B cell (primary cell): Measurements from ENCODE around the gene ATP1B3. TPM values are rescaled to one million over a fixed set of nuclear protein-coding genes. Genes with fewer than 3 reads are reported as not detected.
"Not testable (repeated sequence)": the region's sequence is repeated elsewhere in the genome, so short reads cannot be mapped to it uniquely, and the experiment has no call there.

Experiments used
- ATAC-seq: fragments of 200-7000 bp; cut with Tn5 transposase; one replicate; pipeline ENCODE4 v1.10.0; 2021; ENCODE audit warnings: low read depth, mild to moderate bottlenecking, moderate number of reproducible peaks, moderate library complexity
- CTCF ChIA-PET: fragments of 350-600 bp; sonication (Branson Sonifier 250); formaldehyde crosslinking; loops from one replicate; lab custom pipeline; 2021; ENCODE audit warnings: antibody characterized with exemption, inconsistent platforms; lab: Charles Lee
- POLR2A ChIA-PET: fragments of 350-600 bp; sonication (Branson Sonifier 250); formaldehyde crosslinking; loops from one replicate; lab custom pipeline; 2021; ENCODE audit warnings: antibody characterized with exemption; lab: Charles Lee
- DNase-seq: peaks from one replicate; pipeline ENCODE4 v3.0.0; 2013
- H2AFZ ChIP-seq: 2 replicates; pipeline ENCODE4 v1.6.1; 2012; ENCODE audit warnings: mild to moderate bottlenecking, low read depth, low read length; ENCODE audit not compliant: insufficient read depth, poor library complexity, severe bottlenecking
- H3K27ac ChIP-seq, 2 donors: 1 replicate in 1 of 2; 2 replicates in 1 of 2; pipeline ENCODE4 v1.5.1; 2012 to 2013; ENCODE audit warnings: low read length in 2 of 2, mild to moderate bottlenecking in 2 of 2, moderate library complexity in 1 of 2
- H3K27me3 ChIP-seq, 4 experiments: fragments of 200-600 bp in 1 of 4; sonication (generic) in 1 of 4; replicated peaks in 1 of 4; 1 replicate in 2 of 4; 2 replicates in 2 of 4; pipeline versions ENCODE4 v1.6.1 to v1.7.0; 2013 to 2016; ENCODE audit warnings: low read length in 3 of 4, mild to moderate bottlenecking in 2 of 4, mixed read lengths in 1 of 4, moderate library complexity in 1 of 4; ENCODE audit not compliant: insufficient read depth in 4 of 4, control insufficient read depth in 3 of 4; ENCODE audit errors: control extremely low read depth in 1 of 4
- H3K36me3 ChIP-seq, 2 experiments: replicated peaks in 1 of 2; 1 replicate in 1 of 2; 2 replicates in 1 of 2; pipeline versions ENCODE4 v1.6.1 to v1.7.1; 2013; ENCODE audit warnings: low read length in 1 of 2; ENCODE audit not compliant: insufficient read depth in 2 of 2, control insufficient read depth in 1 of 2; ENCODE audit errors: control extremely low read depth in 1 of 2, extremely low read depth in 1 of 2
- H3K4me1 ChIP-seq, 2 donors: fragments of 200-600 bp in 1 of 2; sonication (generic) in 1 of 2; 1 replicate in 1 of 2; 2 replicates in 1 of 2; pipeline versions ENCODE4 v1.5.1 to v1.6.1; 2013 to 2017; ENCODE audit warnings: low read length in 2 of 2; ENCODE audit not compliant: control insufficient read depth in 2 of 2, insufficient read depth in 2 of 2
- H3K4me2 ChIP-seq: replicated peaks from 2 replicates; pipeline ENCODE3; 2012; ENCODE audit warnings: mild to moderate bottlenecking, low read depth, low read length; ENCODE audit not compliant: poor library complexity, severe bottlenecking
- H3K4me3 ChIP-seq, 5 experiments: fragments of 200-600 bp in 1 of 5; sonication (generic) in 1 of 5; 1 replicate in 3 of 5; 2 replicates in 2 of 5; pipeline versions ENCODE4 v1.5.1 to v1.7.0; 2011 to 2016; ENCODE audit warnings: low read length in 4 of 5, mild to moderate bottlenecking in 4 of 5, low read depth in 2 of 5, control low read depth in 1 of 5, moderate library complexity in 1 of 5; ENCODE audit not compliant: insufficient read depth in 1 of 5; ENCODE audit errors: control extremely low read depth in 1 of 5, extremely low read depth in 1 of 5
- H3K79me2 ChIP-seq: fragments of 200-600 bp; sonication (generic); one replicate; pipeline ENCODE4 v1.6.0; 2016; ENCODE audit warnings: low read length; ENCODE audit not compliant: control insufficient read depth, insufficient read depth
- H3K9ac ChIP-seq: fragments of 200-600 bp; sonication (generic); 2 replicates; pipeline ENCODE4 v1.6.1; 2017; ENCODE audit warnings: mild to moderate bottlenecking, low read length, moderate library complexity
- H3K9me3 ChIP-seq, 3 donors: one replicate each; pipeline versions ENCODE4 v1.6.1 to v1.7.1; 2013; ENCODE audit warnings: low read length in 2 of 3; ENCODE audit not compliant: control insufficient read depth in 2 of 3, insufficient read depth in 1 of 3; ENCODE audit errors: control extremely low read depth in 1 of 3
- H4K20me1 ChIP-seq: 2 replicates; pipeline ENCODE4 v1.6.0; 2012; ENCODE audit warnings: mild to moderate bottlenecking, low read length; ENCODE audit not compliant: insufficient read depth, control insufficient read depth, poor library complexity, severe bottlenecking
- H3K27ac Mint-ChIP-seq: one replicate; pipeline ENCODE4 v1.8.0; 2021; ENCODE audit warnings: mixed read lengths
- H3K27me3 Mint-ChIP-seq: one replicate; pipeline ENCODE4 v1.8.0; 2021; ENCODE audit warnings: mixed read lengths
- H3K4me1 Mint-ChIP-seq: one replicate; pipeline ENCODE4 v1.8.0; 2021; ENCODE audit warnings: mixed read lengths
- H3K4me3 Mint-ChIP-seq: one replicate; pipeline ENCODE4 v1.8.0; 2021; ENCODE audit warnings: mixed read lengths
- H3K9me3 Mint-ChIP-seq: one replicate; pipeline ENCODE4 v1.8.0; 2022; ENCODE audit warnings: mixed read lengths; ENCODE audit not compliant: insufficient read depth
- CTCF ChIP-seq: fragments of 200-600 bp; IDR thresholded peaks from one replicate; pipeline ENCODE4 v1.8.0; 2022; ENCODE audit warnings: antibody characterized with exemption, mild to moderate bottlenecking
- EZH2 ChIP-seq: IDR thresholded peaks from 2 replicates; pipeline ENCODE4 v1.6.1; 2012; ENCODE audit warnings: borderline replicate concordance, low read depth, mild to moderate bottlenecking, moderate library complexity, low read length; ENCODE audit not compliant: insufficient read depth, poor library complexity, severe bottlenecking
- WGBS: methylation state at CpG from one replicate; pipeline ENCODE4 v1.1.5; 2013; ENCODE audit warnings: missing lambda C conversion rate; ENCODE audit not compliant: insufficient coverage; 5-methylcytosine and 5-hydroxymethylcytosine counted together
- intact Hi-C: fragments of 100-400 bp; cut with micrococcal nuclease; formaldehyde crosslinking; loops from one replicate; pipeline ENCODE4 v1.10.0; 2022
- polyA plus RNA-seq: library from polyadenylated mRNA; depleted of rRNA; stranded (reverse); fragments of >200 nt; gene quantifications from 2 replicates; pipeline ENCODE4 v1.2.3, GENCODE V29; 2012
- total RNA-seq, 2 donors: library from RNA; stranded (reverse); fragments of 120-200 nt in 1 of 2; gene quantifications; 1 replicate in 1 of 2; 2 replicates in 1 of 2; pipeline versions ENCODE4 v1.2.3 to v1.2.4, GENCODE V29; 2013 to 2022

The ATP1B3 gene
- total and polyA plus RNA-seq, 2 donors (not counting 1 experiment from before 2014, with no cell fraction given), result 20.7 to 28.8 TPM

GRCh38 chr3:141887051-141887450 is 10.6 kb downstream of the ATP1B3 start:
- no peak overlapping the region for H3K27ac ChIP-seq
- no peak overlapping the region for H3K4me3 ChIP-seq
- peaks cover 2% of the 10 kb centered on the region in 2 experiments for H3K36me3 ChIP-seq
- no peak overlapping the region for H3K9ac ChIP-seq
- ChIA-PET CTCF (interaction anchor here (1.3 kb wide), 1 partner anchor 12 kb away, joined by 5 read pairs; no protein-coding TSS in a partner anchor), POLR2A (no interaction called here)
- Mint-ChIP-seq H3K27me3 (no peaks in the 10 kb centered on the region), H3K4me1 (peaks cover 2% of the 10 kb centered on the region), H3K9me3 (no peaks in the 10 kb centered on the region), H3K27ac (no peak overlapping the region), H3K4me3 (no peak overlapping the region)
- no peaks in the 10 kb centered on the region for H4K20me1 ChIP-seq
- no peaks in the 10 kb centered on the region for H3K9me3 ChIP-seq
- ATAC-seq (no peak), DNase-seq (no peak)
- no peaks in the 10 kb centered on the region for H3K4me1 ChIP-seq
- no peaks in the 10 kb centered on the region for H3K27me3 ChIP-seq
- no peak overlapping the region for H3K4me2 ChIP-seq
- H2AFZ ChIP-seq, result no peak overlapping the region
- no CpG with 5 or more reads among the region's 5 CpGs for WGBS
- TF ChIP-seq EZH2 (no peak), CTCF (no peak)
- peaks cover 76% of the 10 kb centered on the region for H3K79me2 ChIP-seq
- intact Hi-C loops, result no loop called here

- H3K9me3 Mint-ChIP-seq, H4K20me1 ChIP-seq, intact Hi-C loops, CTCF ChIA-PET, H3K27ac Mint-ChIP-seq, H3K9me3 ChIP-seq, H3K36me3 ChIP-seq, H2AFZ ChIP-seq, H3K4me1 ChIP-seq, POLR2A ChIA-PET, H3K27me3 Mint-ChIP-seq, H3K27ac ChIP-seq, H3K27me3 ChIP-seq, DNase-seq, H3K4me3 Mint-ChIP-seq, ATAC-seq, H3K4me1 Mint-ChIP-seq, H3K9ac ChIP-seq, H3K4me3 ChIP-seq, H3K4me2 ChIP-seq: not testable (repeated sequence)
- peaks cover 77% of the 10 kb centered on the region for H3K79me2 ChIP-seq
- 100% methylated on average over 3 of the region's 3 CpGs for WGBS
These were observed 12.1 kb downstream of the ATP1B3 start for GRCh38 chr3:141888548-141888947.
